ENCODE results near the gene ADGRF3. TPM values are rescaled to one million over a fixed set of nuclear protein-coding genes. Genes with fewer than 3 reads are reported as not detected.
"Not testable (repeated sequence)": the region's sequence is repeated elsewhere in the genome, so short reads cannot be mapped to it uniquely, and the experiment has no call there.

The ADGRF3 gene
- total and polyA plus RNA-seq, 10 of the 15 experiments (the other 5 are each of a cell fraction or from before 2014, with no cell fraction given) = 0.03 to 3.1 (median 0.84) TPM

GRCh38 chr2:26324903-26325302 lies 21.7 kb downstream of the ADGRF3 start (continued):
- TF ChIP-seq SIX5 (IDR thresholded peaks at IDR 0.05; ENCODE audit: low read depth, low read length, severe bottlenecking) (no peak), RFX5 (IDR thresholded peaks at IDR 0.05; ENCODE audit: low read depth, low read length) (no peak), BCLAF1 (IDR thresholded peaks at IDR 0.05) (no peak), STAT1 (conservative IDR thresholded peaks at IDR 0.05) (no peak), IRF5 (IDR thresholded peaks at IDR 0.05; ENCODE audit: borderline replicate concordance) (no peak)

- H4K20me1 ChIP-seq (ENCODE audit: control insufficient read depth, insufficient read depth); RAD21 ChIA-PET (ENCODE audit: unreplicated experiment); BruUV-seq (replicated peaks); H3K4me2 ChIP-seq (ENCODE audit: control insufficient read depth, insufficient read depth); H3K9ac ChIP-seq (ENCODE audit: control insufficient read depth, insufficient read depth, low read length); POLR2A ChIA-PET; H3K27me3 ChIP-seq (replicated peaks in 1 of 2; ENCODE audit: control insufficient read depth in 2 of 2, insufficient read depth in 2 of 2, low read length in 1 of 2); SMC1A ChIA-PET (ENCODE audit: uncharacterized antibody, unreplicated experiment); FAIRE-seq; in situ Hi-C loops (cut with MboI); H3K27ac ChIP-seq (ENCODE audit: control insufficient read depth, insufficient read depth); H3K36me3 ChIP-seq (ENCODE audit: control insufficient read depth in 2 of 2, insufficient read depth in 2 of 2, low read length in 1 of 2); ATAC-seq; intact Hi-C loops (cut with micrococcal nuclease; ENCODE audit: unreplicated experiment); DNase-seq (ENCODE audit: low read depth, low spot score); H3K9me3 ChIP-seq (replicated peaks; ENCODE audit: control insufficient read depth, insufficient read depth, low read length); H2AFZ ChIP-seq (ENCODE audit: control insufficient read depth, low read depth, low read length); H3K79me2 ChIP-seq (ENCODE audit: control insufficient read depth, insufficient read depth, low read length); H3K4me1 ChIP-seq (ENCODE audit: control insufficient read depth, insufficient read depth, low read length); H3K4me3 ChIP-seq: not testable (repeated sequence)
- CTCF ChIA-PET = interaction anchor here (1.2 kb wide), 1 partner anchor 236 kb away, joined by 4 read pairs; no protein-coding TSS in a partner anchor
These were observed 22.1 kb downstream of the ADGRF3 start for GRCh38 chr2:26324479-26324878.

Data from GM12878 (cell line).